Measurements from ENCODE around the gene RALGAPA1. TPM values are rescaled to one million over a fixed set of nuclear protein-coding genes. Genes with fewer than 3 reads are reported as not detected.

RALGAPA1 gene
- total and polyA plus RNA-seq, 2 experiments from 2014 or later: 21.9 to 27.3 TPM

GRCh38 chr14:35761922-35762321 lies 47.2 kb downstream of the RALGAPA1 start:
- Histone ChIP-seq H3K9me2 (ENCODE audit: insufficient read depth) (0 out of 2 replicates have a peak, but pooled peaks cover 2% of the 10 kb centered on the region), H3K27me3 (ENCODE audit: insufficient read depth) (no peaks in the 10 kb centered on the region), H3K27ac (ENCODE audit: low read depth) (no peak overlapping the region), H3K4me3 (no peak overlapping the region), H3K4me2 (no peak overlapping the region), H2AFZ (no peak overlapping the region), H4K20me1 (replicated peaks; ENCODE audit: insufficient read depth) (no peaks in the 10 kb centered on the region), H3K4me1 (ENCODE audit: insufficient read depth) (no peaks in the 10 kb centered on the region; the same call in 1 of the 2 replicates), H3F3A (replicated peaks; ENCODE audit: low read depth) (no peaks in the 10 kb centered on the region), H3K36me3 (ENCODE audit: insufficient read depth) (no peaks in the 10 kb centered on the region), H3K79me2 (replicated peaks; ENCODE audit: insufficient read depth) (no peaks in the 10 kb centered on the region)
- Mint-ChIP-seq H3K36me3 (ENCODE audit: low read depth) (no peaks in the 10 kb centered on the region), H3K4me3 (no peak overlapping the region), H3K4me1 (peaks cover 6% of the 10 kb centered on the region; the same call in 2 of the 3 replicates), H3K9me3 (no peaks in the 10 kb centered on the region), H3K27ac (no peak overlapping the region), H3K27me3 (ENCODE audit: insufficient read depth, low read depth, poor library complexity) (peaks cover 3% of the 10 kb centered on the region)
- TF ChIP-seq ETS1 (IDR thresholded peaks at IDR 0.05) (no peak), ZNF114 (CRISPR knock-in tag; IDR thresholded peaks at IDR 0.05) (no peak), CREB1 (CRISPR knock-in tag; IDR thresholded peaks at IDR 0.05; ENCODE audit: low read depth) (no peak), EZH2phosphoT487 (IDR thresholded peaks at IDR 0.05; ENCODE audit: unreplicated experiment) (no peak), JUNB (IDR thresholded peaks at IDR 0.05; ENCODE audit: unreplicated experiment) (no peak), ZNF462 (CRISPR knock-in tag; IDR thresholded peaks at IDR 0.05) (no peak), CTCF (conservative IDR thresholded peaks at IDR 0.05; ENCODE audit: low read depth in 2 of 2) (no peak), NANOG (IDR thresholded peaks at IDR 0.05; ENCODE audit: borderline replicate concordance) (no peak), POLR2AphosphoS5 (IDR thresholded peaks at IDR 0.05; ENCODE audit: low read depth) (no peak), STAT1 (IDR thresholded peaks at IDR 0.05; ENCODE audit: unreplicated experiment) (no peak), ZNF331 (CRISPR knock-in tag; IDR thresholded peaks at IDR 0.05; ENCODE audit: low read depth) (no peak), REST (IDR thresholded peaks at IDR 0.05; ENCODE audit: unreplicated experiment) (no peak), EZH2 (IDR thresholded peaks at IDR 0.05; ENCODE audit: low read depth, unreplicated experiment) (no peak)
- ATAC-seq (no peak), DNase-seq (ENCODE audit: low spot score) (no peak)

All from GM23338 (cell line).